Measurements from ENCODE around the gene JPH2.
"Not testable (repeated sequence)": the region's sequence is repeated elsewhere in the genome, so short reads cannot be mapped to it uniquely, and the experiment has no call there.

JPH2 gene

GRCh38 chr20:44187054-44187771, at the start of gene JPH2:
JPH2 (minus strand) TSS chr20:44187188; CDS start chr20:44186705, 483 bp downstream.
- DNase-seq (ENCODE audit: low read depth): peak; percentile 80

- no peak for DNase-seq (ENCODE audit: low read depth)
Measured at GRCh38 chr20:44235702-44236101, 48.7 kb upstream of the JPH2 start.

- DNase-seq (ENCODE audit: low read depth): no peak
Measured at GRCh38 chr20:44234566-44235317, 47.8 kb upstream of the JPH2 start.

GRCh38 chr20:44233436-44234016, 46.5 kb upstream of the JPH2 start:
- no peak for DNase-seq (ENCODE audit: low read depth)

- DNase-seq (ENCODE audit: low read depth): not testable (repeated sequence)
Measured at GRCh38 chr20:44232469-44232856, 45.5 kb upstream of the JPH2 start.

GRCh38 chr20:44231713-44232468, 44.9 kb upstream of the JPH2 start:
- DNase-seq (ENCODE audit: low read depth): no peak

GRCh38 chr20:44231193-44231592, 44.2 kb upstream of the JPH2 start:
- DNase-seq (ENCODE audit: low read depth): no peak

GRCh38 chr20:44228465-44229258, 41.7 kb upstream of the JPH2 start:
- no peak for DNase-seq (ENCODE audit: low read depth)

- no peak for DNase-seq (ENCODE audit: low read depth)
Measured at GRCh38 chr20:44224637-44225036, 37.6 kb upstream of the JPH2 start.

- no peak for DNase-seq (ENCODE audit: low read depth)
Measured at GRCh38 chr20:44223721-44224120, 36.7 kb upstream of the JPH2 start.

- no peak for DNase-seq (ENCODE audit: low read depth)
Measured at GRCh38 chr20:44222633-44223368, 35.8 kb upstream of the JPH2 start.

GRCh38 chr20:44222027-44222426, 35.0 kb upstream of the JPH2 start:
- no peak for DNase-seq (ENCODE audit: low read depth)

- no peak for DNase-seq (ENCODE audit: low read depth)
Measured at GRCh38 chr20:44221368-44221954, 34.5 kb upstream of the JPH2 start.

- DNase-seq (ENCODE audit: low read depth): no peak
Measured at GRCh38 chr20:44219791-44220190, 32.8 kb upstream of the JPH2 start.

GRCh38 chr20:44219170-44219730, 32.3 kb upstream of the JPH2 start:
- DNase-seq (ENCODE audit: low read depth): no peak

- no peak for DNase-seq (ENCODE audit: low read depth)
Measured at GRCh38 chr20:44218446-44218845, 31.5 kb upstream of the JPH2 start.

- DNase-seq (ENCODE audit: low read depth): no peak
Measured at GRCh38 chr20:44217342-44218092, 30.5 kb upstream of the JPH2 start.

- no peak for DNase-seq (ENCODE audit: low read depth)
Measured at GRCh38 chr20:44215125-44215524, 28.1 kb upstream of the JPH2 start.

- no peak for DNase-seq (ENCODE audit: low read depth)
Measured at GRCh38 chr20:44212792-44213191, 25.8 kb upstream of the JPH2 start.

Data from GM04504 (cell line).